Measurements from ENCODE around the gene LITAFD. TPM values are rescaled to one million over a fixed set of nuclear protein-coding genes. Genes with fewer than 3 reads are reported as not detected.
"Not testable (repeated sequence)": the region's sequence is repeated elsewhere in the genome, so short reads cannot be mapped to it uniquely, and the experiment has no call there.

Gene LITAFD
- not detected in 2 replicates for total RNA-seq (2022)
- not detected for Bru-seq, nascent RNA
- BruChase-seq, experiment 1, labeled RNA remaining after a 6-hour chase = percentile 32 among the genes with signal in this experiment
- BruChase-seq, experiment 2, labeled RNA remaining after a 2-hour chase = percentile 16 among the genes with signal in this experiment
- long read RNA-seq = 0 reads

DNA sequence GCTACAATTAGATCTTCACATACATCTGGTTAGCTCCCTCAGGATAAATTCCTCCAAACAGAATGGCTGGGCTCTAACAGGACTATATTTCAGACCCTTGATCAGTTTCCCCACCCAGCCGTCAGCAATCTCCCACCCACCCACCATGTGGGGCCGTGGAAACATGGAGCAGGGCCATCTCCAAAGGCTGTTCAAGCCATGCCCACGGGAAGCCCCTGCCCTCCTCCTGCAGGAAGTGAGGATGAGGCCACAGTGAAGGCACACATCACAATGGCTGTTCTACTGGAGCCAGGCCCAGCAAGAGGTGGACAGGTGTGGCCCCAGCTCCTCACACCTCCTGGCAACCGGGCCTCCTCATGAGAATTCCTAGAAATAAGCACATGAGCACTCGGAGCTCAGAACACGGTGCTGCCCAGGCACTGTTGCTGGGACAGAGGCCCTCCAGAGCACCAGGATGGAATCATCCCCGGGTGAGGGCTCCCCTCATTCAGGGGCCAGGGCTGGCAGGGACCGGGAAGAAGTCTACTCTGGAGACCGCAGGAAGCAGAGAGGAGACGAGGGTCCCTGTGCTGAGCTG lies at the start of gene LITAFD:
Gene LITAFD, plus strand, starts transcription at position 311 of the 577 bp plus-strand sequence. CDS start 2,005 bp downstream, outside the sequence.
- POLR2A ChIA-PET = interaction anchor here (0.6 kb wide), 1 partner anchor 82 kb away, joined by 5 read pairs; no protein-coding TSS in a partner anchor
- H3K27me3 Mint-ChIP-seq (ENCODE audit: insufficient read depth, unreplicated experiment) = no peaks in the 10 kb centered on the region
- H3K4me1 Mint-ChIP-seq (ENCODE audit: insufficient read depth, unreplicated experiment) = peaks cover 32% of the 10 kb centered on the region

GRCh38 chr16:8832717-8833105 lies 49.4 kb upstream of the LITAFD start:
- H3K27me3 Mint-ChIP-seq (ENCODE audit: insufficient read depth, unreplicated experiment) = no peaks in the 10 kb centered on the region
- no peak overlapping the region for H3K4me3 Mint-ChIP-seq (ENCODE audit: unreplicated experiment)
- peaks cover 41% of the 10 kb centered on the region for H3K36me3 Mint-ChIP-seq (ENCODE audit: insufficient read depth, unreplicated experiment)
- H3K27ac Mint-ChIP-seq (ENCODE audit: low read depth, unreplicated experiment) = no peak overlapping the region
- intact Hi-C loops (cut with micrococcal nuclease) = no loop called here
- no peak for TF ChIP-seq CTCF (IDR thresholded peaks at IDR 0.05; ENCODE audit: unreplicated experiment)
- no TSS peak for BruUV-seq (replicated peaks)
- no peaks in the 10 kb centered on the region for H3K9me3 Mint-ChIP-seq (ENCODE audit: unreplicated experiment)
- CTCF ChIA-PET = interaction anchor here (0.9 kb wide), 1 partner anchor 14 kb away, joined by 4 read pairs; no protein-coding TSS in a partner anchor
- H3K4me1 Mint-ChIP-seq (ENCODE audit: insufficient read depth, unreplicated experiment) = peaks cover 15% of the 10 kb centered on the region
- POLR2A ChIA-PET = no interaction called here
- no peak for DNase-seq (ENCODE audit: unreplicated experiment)

More for the DNA sequence above, at the start of gene LITAFD:
- TF ChIP-seq CTCF (IDR thresholded peaks at IDR 0.05; ENCODE audit: unreplicated experiment) = no peak
- intact Hi-C loops (cut with micrococcal nuclease) = loop anchor here (10.0 kb wide), 1 partner anchor 253 kb away; no protein-coding TSS in a partner anchor
- H3K4me3 Mint-ChIP-seq (ENCODE audit: unreplicated experiment) = no peak within 1 kb of the TSS
- no peak for DNase-seq (ENCODE audit: unreplicated experiment)
- H3K36me3 Mint-ChIP-seq (ENCODE audit: insufficient read depth, unreplicated experiment) = peaks cover 9% of the 10 kb centered on the region
- no peaks in the 10 kb centered on the region for H3K9me3 Mint-ChIP-seq (ENCODE audit: unreplicated experiment)
- no peak within 1 kb of the TSS for H3K27ac Mint-ChIP-seq (ENCODE audit: low read depth, unreplicated experiment)
- BruUV-seq (replicated peaks) = no TSS peak
- CTCF ChIA-PET = interaction anchor here (0.7 to 5.5 kb wide), 12 partner anchors 9 to 315 kb away, joined by 3 to 56 read pairs (median 15); partner anchors contain the start of gene CARHSP1

- H3K4me3 Mint-ChIP-seq (ENCODE audit: unreplicated experiment); H3K27ac Mint-ChIP-seq (ENCODE audit: low read depth, unreplicated experiment); POLR2A ChIA-PET; H3K27me3 Mint-ChIP-seq (ENCODE audit: insufficient read depth, unreplicated experiment); H3K36me3 Mint-ChIP-seq (ENCODE audit: insufficient read depth, unreplicated experiment); BruUV-seq (replicated peaks); DNase-seq (ENCODE audit: unreplicated experiment); H3K9me3 Mint-ChIP-seq (ENCODE audit: unreplicated experiment); intact Hi-C loops (cut with micrococcal nuclease): not testable (repeated sequence)
- CTCF ChIA-PET = interaction anchor here (1.1 kb wide), 1 partner anchor 24 kb away, joined by 3 read pairs; no protein-coding TSS in a partner anchor
- peaks cover 16% of the 10 kb centered on the region for H3K4me1 Mint-ChIP-seq (ENCODE audit: insufficient read depth, unreplicated experiment)
Measured at GRCh38 chr16:8836797-8837196, 45.4 kb upstream of the LITAFD start.

DNA sequence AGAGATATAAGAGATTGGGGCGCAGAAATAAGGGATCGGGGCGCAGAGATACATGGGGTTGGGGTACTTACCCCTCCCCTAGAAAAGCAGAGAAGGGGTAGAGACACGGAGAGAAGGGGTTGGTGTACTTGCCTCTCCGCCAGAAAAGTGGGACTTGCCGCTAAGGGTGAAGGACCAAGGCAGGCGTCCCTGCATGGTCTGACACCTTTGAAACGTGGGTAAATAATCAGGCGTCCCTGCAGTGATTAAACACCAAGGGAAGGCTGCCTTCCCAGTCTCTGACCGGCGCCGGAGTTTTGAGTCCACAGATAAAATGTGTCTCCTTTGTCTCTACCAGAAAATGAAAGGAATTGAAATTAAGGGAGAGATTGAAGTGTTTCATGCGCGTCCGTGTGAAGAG lies 44.6 kb upstream of the LITAFD start:
- H3K36me3 Mint-ChIP-seq (ENCODE audit: insufficient read depth, unreplicated experiment); H3K27me3 Mint-ChIP-seq (ENCODE audit: insufficient read depth, unreplicated experiment); H3K4me3 Mint-ChIP-seq (ENCODE audit: unreplicated experiment); intact Hi-C loops (cut with micrococcal nuclease); POLR2A ChIA-PET; BruUV-seq (replicated peaks); H3K9me3 Mint-ChIP-seq (ENCODE audit: unreplicated experiment); DNase-seq (ENCODE audit: unreplicated experiment); H3K27ac Mint-ChIP-seq (ENCODE audit: low read depth, unreplicated experiment): not testable (repeated sequence)
- H3K4me1 Mint-ChIP-seq (ENCODE audit: insufficient read depth, unreplicated experiment) = peaks cover 24% of the 10 kb centered on the region
- CTCF ChIA-PET = interaction anchor here (1.1 kb wide), 1 partner anchor 23 kb away, joined by 3 read pairs; no protein-coding TSS in a partner anchor

- Mint-ChIP-seq H3K27ac (ENCODE audit: low read depth, unreplicated experiment) (peak overlapping the region; percentile 73), H3K4me1 (ENCODE audit: insufficient read depth, unreplicated experiment) (peaks cover 15% of the 10 kb centered on the region), H3K36me3 (ENCODE audit: insufficient read depth, unreplicated experiment) (peaks cover 22% of the 10 kb centered on the region)
- BruUV-seq (replicated peaks); intact Hi-C loops (cut with micrococcal nuclease); CTCF ChIA-PET; H3K9me3 Mint-ChIP-seq (ENCODE audit: unreplicated experiment); H3K27me3 Mint-ChIP-seq (ENCODE audit: insufficient read depth, unreplicated experiment); H3K4me3 Mint-ChIP-seq (ENCODE audit: unreplicated experiment): not testable (repeated sequence)
- POLR2A ChIA-PET = interaction anchor here (0.6 kb wide), 1 partner anchor 9 kb away, joined by 3 read pairs; no protein-coding TSS in a partner anchor
- DNase-seq (ENCODE audit: unreplicated experiment) = peak; percentile 44
Measured at GRCh38 chr16:8842016-8842415, 40.1 kb upstream of the LITAFD start.

DNA sequence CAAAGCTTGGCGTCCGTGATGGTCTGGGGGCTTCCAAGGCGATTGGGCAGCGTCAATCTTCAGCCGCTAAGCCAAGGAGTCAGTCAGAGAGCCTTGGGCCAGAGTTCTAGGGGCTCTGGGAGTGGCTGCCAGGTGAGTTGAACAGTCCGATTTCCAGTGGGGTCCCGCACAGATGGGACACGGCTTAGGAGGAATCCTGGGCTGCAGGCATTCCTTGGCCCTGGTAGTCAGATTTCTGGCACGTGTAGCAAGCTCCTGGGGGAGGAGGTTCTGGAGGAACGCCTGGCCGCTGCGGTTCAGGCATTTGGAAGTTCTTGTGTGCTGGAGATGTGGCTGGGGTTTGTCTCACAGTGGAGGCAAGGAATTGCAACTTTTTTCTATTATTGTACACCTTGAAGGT lies 38.9 kb upstream of the LITAFD start:
- POLR2A ChIA-PET; H3K4me3 Mint-ChIP-seq (ENCODE audit: unreplicated experiment); H3K9me3 Mint-ChIP-seq (ENCODE audit: unreplicated experiment); H3K27ac Mint-ChIP-seq (ENCODE audit: low read depth, unreplicated experiment); H3K27me3 Mint-ChIP-seq (ENCODE audit: insufficient read depth, unreplicated experiment); intact Hi-C loops (cut with micrococcal nuclease); DNase-seq (ENCODE audit: unreplicated experiment); CTCF ChIA-PET; BruUV-seq (replicated peaks): not testable (repeated sequence)
- Mint-ChIP-seq H3K4me1 (ENCODE audit: insufficient read depth, unreplicated experiment) (peaks cover 15% of the 10 kb centered on the region), H3K36me3 (ENCODE audit: insufficient read depth, unreplicated experiment) (peaks cover 24% of the 10 kb centered on the region)
